OCI-LY3 (cell line): ENCODE data around the gene OMP.

Source experiments
- EZH2phosphoT487 ChIP-seq: fragments of 200-600 bp; shearing (Covaris generic); IDR thresholded peaks from 2 replicates; pipeline ENCODE4 v1.6.1; 2018; ENCODE audit warnings: antibody characterized with exemption, mixed run types, low read depth
- TF ChIP-seq, protein P1 (sequence below): fragments of 200-600, 300-600 bp; sonication (generic); IDR thresholded peaks from 2 replicates; pipeline ENCODE4 v1.5.1; 2014; ENCODE audit warnings: antibody characterized with exemption, low read length, low read depth

DNA sequence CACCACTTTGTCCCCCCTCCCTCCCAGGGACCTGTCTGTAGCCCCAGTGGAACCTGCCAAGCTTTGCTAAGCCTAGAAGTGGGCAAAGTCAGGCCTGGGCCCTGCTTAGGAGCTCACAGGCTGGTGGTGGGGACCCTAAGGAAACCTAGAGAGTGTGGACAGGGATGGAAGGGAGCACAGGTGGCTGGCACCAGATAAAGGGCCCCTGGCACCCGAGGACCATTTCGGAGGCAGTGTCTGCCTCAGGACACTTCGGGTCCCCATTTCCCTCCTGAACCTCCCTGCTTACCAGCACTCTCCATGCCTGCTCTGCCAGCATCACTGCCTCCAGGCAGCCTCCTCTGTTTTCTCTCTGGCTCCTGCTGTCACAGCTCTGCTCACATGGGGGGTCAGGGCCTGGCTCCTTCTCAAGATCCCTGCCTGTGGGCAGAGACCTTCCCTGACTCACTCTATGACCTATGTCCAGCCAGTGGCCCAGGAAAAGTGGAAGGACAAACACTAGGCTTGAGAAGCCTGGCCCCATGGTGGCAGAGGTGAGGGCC is 13.6 kb upstream of the OMP start:
- TF ChIP-seq, protein P1, sequence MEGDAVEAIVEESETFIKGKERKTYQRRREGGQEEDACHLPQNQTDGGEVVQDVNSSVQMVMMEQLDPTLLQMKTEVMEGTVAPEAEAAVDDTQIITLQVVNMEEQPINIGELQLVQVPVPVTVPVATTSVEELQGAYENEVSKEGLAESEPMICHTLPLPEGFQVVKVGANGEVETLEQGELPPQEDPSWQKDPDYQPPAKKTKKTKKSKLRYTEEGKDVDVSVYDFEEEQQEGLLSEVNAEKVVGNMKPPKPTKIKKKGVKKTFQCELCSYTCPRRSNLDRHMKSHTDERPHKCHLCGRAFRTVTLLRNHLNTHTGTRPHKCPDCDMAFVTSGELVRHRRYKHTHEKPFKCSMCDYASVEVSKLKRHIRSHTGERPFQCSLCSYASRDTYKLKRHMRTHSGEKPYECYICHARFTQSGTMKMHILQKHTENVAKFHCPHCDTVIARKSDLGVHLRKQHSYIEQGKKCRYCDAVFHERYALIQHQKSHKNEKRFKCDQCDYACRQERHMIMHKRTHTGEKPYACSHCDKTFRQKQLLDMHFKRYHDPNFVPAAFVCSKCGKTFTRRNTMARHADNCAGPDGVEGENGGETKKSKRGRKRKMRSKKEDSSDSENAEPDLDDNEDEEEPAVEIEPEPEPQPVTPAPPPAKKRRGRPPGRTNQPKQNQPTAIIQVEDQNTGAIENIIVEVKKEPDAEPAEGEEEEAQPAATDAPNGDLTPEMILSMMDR = no peak
- TF ChIP-seq EZH2phosphoT487 = no peak
